Breast epithelium (tissue), 4 donors: Measurements from ENCODE around the gene HSH2D. TPM values are rescaled to one million over a fixed set of nuclear protein-coding genes. Genes with fewer than 3 reads are reported as not detected.

Experiments used
- DNase-seq, 2 donors: peaks; one replicate each; pipeline ENCODE4 v3.0.0-alpha.2; 2019; ENCODE audit warnings: low spot score in 2 of 2
- H3K27ac ChIP-seq, 2 donors: fragments of 200-600 bp; sonication (generic) in 1 of 2; one replicate each; pipeline ENCODE4 v1.5.1; 2016 to 2019; ENCODE audit warnings: mild to moderate bottlenecking in 1 of 2
- H3K27me3 ChIP-seq, 2 donors: fragments of 200-600 bp; sonication (generic) in 1 of 2; one replicate each; pipeline versions ENCODE4 v1.5.1 to v1.6.0; 2017 to 2019; ENCODE audit warnings: control low read depth in 1 of 2, mild to moderate bottlenecking in 1 of 2
- H3K36me3 ChIP-seq: fragments of 200-600 bp; one replicate; pipeline ENCODE4 v1.5.1; 2019
- H3K4me1 ChIP-seq, 2 donors: fragments of 200-600 bp; sonication (generic); one replicate each; pipeline ENCODE4 v1.5.1; 2016 to 2019; ENCODE audit warnings: control low read depth in 1 of 2
- H3K4me3 ChIP-seq, 3 donors: fragments of 200-600 bp; sonication (generic); 1 replicate in 2 of 3; 2 replicates in 1 of 3; pipeline ENCODE4 v1.5.1; 2016 to 2019; ENCODE audit warnings: mild to moderate bottlenecking in 3 of 3, moderate library complexity in 2 of 3
- H3K9me3 ChIP-seq, 2 donors: fragments of 200-600 bp; sonication (generic) in 1 of 2; one replicate each; pipeline ENCODE4 v1.5.1; 2016 to 2019; ENCODE audit warnings: control low read depth in 1 of 2
- POLR2A ChIP-seq: fragments of 450-650 bp; IDR thresholded peaks from one replicate; pipeline ENCODE4 v1.6.1; 2016; ENCODE audit warnings: antibody characterized with exemption, mild to moderate bottlenecking, moderate library complexity
- POLR2AphosphoS5 ChIP-seq, 3 donors: sonication (generic); formaldehyde crosslinking; IDR thresholded peaks; one replicate each; pipeline ENCODE4 v1.6.1; 2017; ENCODE audit warnings: antibody characterized with exemption in 3 of 3
- intact Hi-C: fragments of 100-400 bp; cut with DNase I; formaldehyde crosslinking; loops from one replicate; pipeline ENCODE4 v1.15.1; 2023; ENCODE audit warnings: low total_unique reads
- total RNA-seq, 3 donors: library from RNA; depleted of rRNA; stranded (reverse); fragments of >200 nt; gene quantifications; one replicate each; pipeline ENCODE4 v1.1.0, GENCODE V29; 2016
- TF ChIP-seq, protein P1 (sequence below), 3 donors: fragments of 450-650 bp; IDR thresholded peaks; one replicate each; pipeline ENCODE4 v1.5.1; 2016 to 2017; ENCODE audit warnings: antibody characterized with exemption in 3 of 3, mild to moderate bottlenecking in 3 of 3, moderate library complexity in 3 of 3

HSH2D gene, protein sequence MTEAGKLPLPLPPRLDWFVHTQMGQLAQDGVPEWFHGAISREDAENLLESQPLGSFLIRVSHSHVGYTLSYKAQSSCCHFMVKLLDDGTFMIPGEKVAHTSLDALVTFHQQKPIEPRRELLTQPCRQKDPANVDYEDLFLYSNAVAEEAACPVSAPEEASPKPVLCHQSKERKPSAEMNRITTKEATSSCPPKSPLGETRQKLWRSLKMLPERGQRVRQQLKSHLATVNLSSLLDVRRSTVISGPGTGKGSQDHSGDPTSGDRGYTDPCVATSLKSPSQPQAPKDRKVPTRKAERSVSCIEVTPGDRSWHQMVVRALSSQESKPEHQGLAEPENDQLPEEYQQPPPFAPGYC
- 1 to 10 TPM in 2 of 3 donors, under 1 TPM in 1; 0.16 to 5.7 (median 5.6) TPM for total RNA-seq

DNA sequence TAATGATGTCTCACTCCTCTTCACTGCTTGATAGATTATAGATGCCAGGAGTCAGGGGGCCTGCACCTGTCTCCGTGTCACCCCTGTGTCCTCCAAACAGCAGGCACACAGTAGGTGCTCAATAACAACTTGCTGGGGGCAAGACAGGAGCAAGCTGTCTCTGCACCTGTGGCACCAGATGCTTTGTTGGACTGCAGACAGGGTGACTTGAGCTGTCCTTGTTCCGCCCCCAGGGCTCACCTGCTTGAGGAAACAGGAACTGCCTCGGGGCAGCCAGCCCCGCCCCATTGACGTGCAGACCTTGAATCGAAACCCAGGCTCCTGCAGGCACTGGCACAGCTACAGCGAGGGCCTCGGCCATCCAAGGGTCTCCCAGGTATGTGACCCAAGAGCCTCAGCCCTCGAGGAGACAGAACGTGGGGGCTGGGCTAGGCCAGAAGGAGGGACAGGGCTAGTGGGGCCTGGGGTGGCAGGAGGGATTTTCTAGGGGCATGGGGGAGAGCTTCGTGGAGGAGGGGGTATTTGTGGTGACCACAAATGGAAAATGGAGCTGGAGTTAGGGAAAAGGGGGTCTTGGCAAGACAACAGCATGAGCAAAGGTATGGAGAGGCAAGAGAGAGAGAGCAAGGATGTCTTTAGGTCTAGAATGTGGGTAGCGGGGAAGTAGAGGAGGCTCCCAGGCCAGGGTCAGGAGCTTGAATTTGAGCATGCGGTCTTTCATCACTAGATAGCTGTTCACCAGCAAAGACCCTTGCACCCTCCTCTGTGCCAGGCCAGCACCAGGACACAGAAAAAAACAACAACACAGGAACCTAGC, at the start of gene HSH2D:
Gene HSH2D, plus strand, starts transcription at position 287 of the 817 bp plus-strand sequence. CDS start 5,066 bp downstream, outside the sequence.
- Histone ChIP-seq H3K4me1 (no peaks in the 10 kb centered on the region), H3K27me3 (no peaks in the 10 kb centered on the region), H3K36me3 (no peaks in the 10 kb centered on the region), H3K27ac (no peak within 1 kb of the TSS), H3K4me3 (peak within 1 kb of the TSS in 2 of 3 donors; percentile 6 to 24), H3K9me3 (no peaks in the 10 kb centered on the region)
- TF ChIP-seq POLR2AphosphoS5 (IDR thresholded peaks at IDR 0.05): no peak
- TF ChIP-seq POLR2A: no peak
- TF ChIP-seq, protein P1, sequence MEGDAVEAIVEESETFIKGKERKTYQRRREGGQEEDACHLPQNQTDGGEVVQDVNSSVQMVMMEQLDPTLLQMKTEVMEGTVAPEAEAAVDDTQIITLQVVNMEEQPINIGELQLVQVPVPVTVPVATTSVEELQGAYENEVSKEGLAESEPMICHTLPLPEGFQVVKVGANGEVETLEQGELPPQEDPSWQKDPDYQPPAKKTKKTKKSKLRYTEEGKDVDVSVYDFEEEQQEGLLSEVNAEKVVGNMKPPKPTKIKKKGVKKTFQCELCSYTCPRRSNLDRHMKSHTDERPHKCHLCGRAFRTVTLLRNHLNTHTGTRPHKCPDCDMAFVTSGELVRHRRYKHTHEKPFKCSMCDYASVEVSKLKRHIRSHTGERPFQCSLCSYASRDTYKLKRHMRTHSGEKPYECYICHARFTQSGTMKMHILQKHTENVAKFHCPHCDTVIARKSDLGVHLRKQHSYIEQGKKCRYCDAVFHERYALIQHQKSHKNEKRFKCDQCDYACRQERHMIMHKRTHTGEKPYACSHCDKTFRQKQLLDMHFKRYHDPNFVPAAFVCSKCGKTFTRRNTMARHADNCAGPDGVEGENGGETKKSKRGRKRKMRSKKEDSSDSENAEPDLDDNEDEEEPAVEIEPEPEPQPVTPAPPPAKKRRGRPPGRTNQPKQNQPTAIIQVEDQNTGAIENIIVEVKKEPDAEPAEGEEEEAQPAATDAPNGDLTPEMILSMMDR (IDR thresholded peaks at IDR 0.05): no peak
- peak; percentile 54 to 60 for DNase-seq
- intact Hi-C loops: no loop called here

DNA sequence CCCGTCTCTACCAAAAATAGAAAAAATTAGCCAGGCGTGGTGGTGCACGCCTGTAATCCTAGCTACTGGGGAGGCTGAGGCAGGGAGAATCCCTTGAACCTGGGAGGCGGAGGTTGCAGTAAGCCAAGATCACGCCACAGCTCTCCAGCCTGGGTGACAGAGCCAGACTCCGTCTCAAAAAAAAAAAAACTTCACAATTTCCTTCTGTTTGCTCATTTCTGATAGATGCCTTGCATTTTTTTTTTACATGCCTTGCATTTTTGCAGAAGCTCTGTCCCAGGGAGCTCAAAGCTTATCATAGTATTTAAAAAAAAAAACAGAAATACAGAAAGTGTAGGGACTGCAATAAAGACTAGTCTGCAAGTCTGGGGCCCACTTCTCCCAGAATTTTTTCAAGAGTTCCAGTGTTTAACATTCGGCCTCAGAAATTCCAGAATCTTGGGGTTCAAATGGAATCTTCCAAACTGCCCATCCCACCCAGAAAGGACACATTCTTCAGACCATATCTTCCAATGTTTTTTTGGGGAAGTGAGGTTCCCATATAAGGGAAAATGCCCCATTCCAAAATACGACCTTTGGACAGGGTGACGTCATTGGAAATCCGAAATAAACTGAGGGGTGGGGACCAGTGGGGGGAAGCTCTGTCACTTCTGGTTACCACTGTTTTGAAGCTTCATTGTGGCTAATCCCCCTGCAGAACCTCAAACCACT, 49.0 kb upstream of the HSH2D start:
- Histone ChIP-seq H3K9me3 (no peaks in the 10 kb centered on the region), H3K4me3 (no peak overlapping the region), H3K27me3 (no peaks in the 10 kb centered on the region), H3K36me3 (no peaks in the 10 kb centered on the region), H3K27ac (peak overlapping the region; percentile 58 to 85), H3K4me1 (no peaks in the 10 kb centered on the region)
- intact Hi-C loops: no loop called here
- no peak for DNase-seq
- TF ChIP-seq, protein P1 (IDR thresholded peaks at IDR 0.05): no peak
- no peak for TF ChIP-seq POLR2AphosphoS5 (IDR thresholded peaks at IDR 0.05)
- no peak for TF ChIP-seq POLR2A

DNA sequence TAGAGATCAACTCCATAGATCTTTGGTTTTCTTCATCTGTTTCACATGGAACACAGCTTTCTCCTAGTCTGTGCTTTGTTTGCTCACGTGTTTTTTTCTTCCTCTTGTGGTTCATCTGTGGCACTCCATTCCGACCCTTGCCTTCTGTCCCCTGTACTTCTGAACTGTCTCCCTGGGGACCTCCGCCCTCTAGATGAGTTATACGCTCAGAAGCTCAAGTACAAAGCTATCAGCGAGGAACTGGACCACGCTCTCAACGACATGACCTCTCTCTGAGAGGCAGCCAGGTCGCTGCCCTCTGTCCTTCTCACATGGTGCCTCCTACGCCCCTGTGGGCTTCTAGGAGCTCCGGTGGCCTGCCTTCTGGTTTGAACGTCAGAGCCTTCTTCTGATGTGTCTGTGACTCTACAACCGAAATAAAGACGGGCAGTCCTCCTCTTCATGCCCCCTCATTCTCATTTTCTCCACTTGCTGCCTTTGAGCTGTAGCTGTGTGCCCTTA, 48.4 kb upstream of the HSH2D start:
- intact Hi-C loops: no loop called here

DNA sequence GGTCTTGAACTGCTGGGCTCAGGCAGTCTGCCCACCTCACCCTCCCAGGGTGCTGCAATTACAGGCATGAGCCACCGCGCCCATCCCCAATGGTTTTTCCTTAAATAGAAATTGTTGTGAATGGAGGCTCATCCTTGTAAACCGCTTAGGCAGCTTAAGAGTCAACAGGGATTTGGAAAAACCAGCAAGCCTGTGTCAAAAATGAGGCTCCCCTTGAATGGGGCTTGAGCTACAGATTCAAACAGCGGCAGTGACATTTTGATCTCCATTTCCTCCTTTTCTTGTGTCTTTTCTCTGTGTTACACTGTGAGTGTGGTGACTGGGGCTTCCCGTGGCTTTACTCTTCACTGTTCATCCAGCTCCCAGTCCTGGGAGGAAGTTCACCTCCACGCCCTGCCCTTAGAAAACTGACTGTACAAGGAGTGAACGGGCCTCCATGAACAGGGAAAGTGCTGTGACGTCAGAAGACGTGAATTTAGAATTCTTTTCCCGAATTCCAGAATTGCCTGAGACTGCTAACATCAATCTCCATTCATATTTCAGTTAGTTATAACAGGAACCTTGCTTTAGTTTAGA, 47.1 kb upstream of the HSH2D start:
- no peaks in the 10 kb centered on the region for H3K27me3 ChIP-seq
- DNase-seq: no peak
- peak in 1 of 3 donors; percentile 27 for TF ChIP-seq POLR2AphosphoS5 (IDR thresholded peaks at IDR 0.05)
- TF ChIP-seq, protein P1 (IDR thresholded peaks at IDR 0.05): no peak
- no peaks in the 10 kb centered on the region for H3K36me3 ChIP-seq
- intact Hi-C loops: no loop called here
- no peaks in the 10 kb centered on the region for H3K4me1 ChIP-seq
- peak overlapping the region; percentile 50 to 58 for H3K27ac ChIP-seq
- no peak overlapping the region for H3K4me3 ChIP-seq
- H3K9me3 ChIP-seq: no peaks in the 10 kb centered on the region

More for the DNA sequence above, 48.4 kb upstream of the HSH2D start:
- peak overlapping the region; percentile 58 to 85 for H3K27ac ChIP-seq
- H3K4me1 ChIP-seq: no peaks in the 10 kb centered on the region
- no peak overlapping the region for H3K4me3 ChIP-seq
- H3K36me3 ChIP-seq: no peaks in the 10 kb centered on the region
- H3K27me3 ChIP-seq: no peaks in the 10 kb centered on the region
- H3K9me3 ChIP-seq: no peaks in the 10 kb centered on the region
- TF ChIP-seq POLR2AphosphoS5 (IDR thresholded peaks at IDR 0.05) (peak in 1 of 3 donors; percentile 36), POLR2A (no peak)
- no peak for DNase-seq

DNA sequence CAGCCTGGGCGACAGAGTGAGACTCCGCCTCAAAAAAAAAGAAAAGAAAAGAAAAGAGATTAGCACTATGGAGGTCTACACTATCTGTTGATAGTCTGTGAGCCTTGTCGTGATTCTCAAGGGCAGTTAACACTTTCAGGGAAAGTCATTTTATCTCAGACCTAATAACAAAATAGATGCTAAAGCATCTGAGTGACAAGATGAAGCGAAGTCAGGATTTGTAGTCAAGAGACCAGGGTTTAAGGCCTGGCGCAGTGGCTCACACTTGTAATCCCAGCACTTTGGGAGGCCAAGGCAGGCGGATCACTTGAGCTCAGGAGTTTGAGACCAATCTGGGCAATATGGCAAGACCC, 45.1 kb upstream of the HSH2D start:
- H3K36me3 ChIP-seq: peaks cover 4% of the 10 kb centered on the region
- H3K4me3 ChIP-seq: no peak overlapping the region
- no peaks in the 10 kb centered on the region for H3K27me3 ChIP-seq
- DNase-seq: no peak
- no peaks in the 10 kb centered on the region for H3K4me1 ChIP-seq
- no peak for TF ChIP-seq POLR2A
- TF ChIP-seq POLR2AphosphoS5 (IDR thresholded peaks at IDR 0.05): no peak
- TF ChIP-seq, protein P1 (IDR thresholded peaks at IDR 0.05): no peak
- intact Hi-C loops: no loop called here
- peak overlapping the region; percentile 74 to 78 for H3K27ac ChIP-seq
- no peaks in the 10 kb centered on the region for H3K9me3 ChIP-seq
